Smooth muscle cell (in vitro differentiated cells): ENCODE measurements around the gene PRR22. TPM values are rescaled to one million over a fixed set of nuclear protein-coding genes. Genes with fewer than 3 reads are reported as not detected.

ENCODE experiments used
- DNase-seq: peaks from one replicate; lab custom pipeline; 2025; ENCODE audit not compliant: unreplicated experiment; lab: John Stamatoyannopoulos, UW
- H2AFZ ChIP-seq: fragments of 200-600 bp; sonication (generic); 2 replicates; pipeline ENCODE4 v1.6.0; 2016; ENCODE audit warnings: antibody characterized with exemption, low read depth, mild to moderate bottlenecking
- H3F3A ChIP-seq: fragments of 200-600 bp; sonication (generic); 2 replicates; pipeline ENCODE4 v1.6.0; 2017; ENCODE audit warnings: antibody characterized with exemption, low read depth
- H3K27ac ChIP-seq: fragments of 200-600 bp; sonication (generic); 2 replicates; pipeline ENCODE4 v1.5.1; 2016; ENCODE audit warnings: low read depth, mild to moderate bottlenecking
- H3K27me3 ChIP-seq: fragments of 200-600 bp; sonication (generic); 2 replicates; pipeline ENCODE4 v1.6.1; 2016; ENCODE audit warnings: low read depth, mild to moderate bottlenecking
- H3K36me3 ChIP-seq: fragments of 200-600 bp; sonication (generic); 2 replicates; pipeline ENCODE4 v1.5.1; 2016; ENCODE audit warnings: low read depth
- H3K4me1 ChIP-seq: fragments of 200-600 bp; sonication (generic); 2 replicates; pipeline ENCODE4 v1.5.1; 2016; ENCODE audit warnings: low read depth
- H3K4me2 ChIP-seq: fragments of 200-600 bp; sonication (generic); 2 replicates; pipeline ENCODE4 v1.6.0; 2016; ENCODE audit warnings: mild to moderate bottlenecking
- H3K4me3 ChIP-seq: fragments of 200-600 bp; sonication (generic); 2 replicates; pipeline ENCODE4 v1.5.1; 2016; ENCODE audit warnings: mild to moderate bottlenecking
- H3K79me2 ChIP-seq: fragments of 200-600 bp; sonication (generic); 2 replicates; pipeline ENCODE4 v1.6.0; 2016; ENCODE audit warnings: low read depth, mild to moderate bottlenecking
- H3K9ac ChIP-seq: fragments of 200-600 bp; sonication (generic); 2 replicates; pipeline ENCODE4 v1.6.0; 2016; ENCODE audit warnings: low read depth
- H3K9me3 ChIP-seq: fragments of 200-600 bp; sonication (generic); replicated peaks from 2 replicates; pipeline ENCODE4 v1.5.1; 2016; ENCODE audit warnings: low read depth
- H4K20me1 ChIP-seq: fragments of 200-600 bp; sonication (generic); 2 replicates; pipeline ENCODE4 v1.6.0; 2016; ENCODE audit warnings: low read depth
- WGBS: methylation state at CpG from one replicate; pipeline ENCODE4 v1.1.7; 2016; ENCODE audit warnings: low lambda C conversion rate; 5-methylcytosine and 5-hydroxymethylcytosine counted together
- polyA plus RNA-seq: library from polyadenylated mRNA; unstranded; fragments of >200 nt; fragmentation: Nextera tagmentation; extraction: Ambion mirVana; gene quantifications from 2 replicates; pipeline ENCODE4 v1.2.1, GENCODE V29; 2016
- total RNA-seq: library from RNA; depleted of rRNA; stranded (reverse); fragments of >200 nt; gene quantifications from 2 replicates; pipeline ENCODE4 v1.2.3, GENCODE V29; 2014
- TF ChIP-seq, protein P1 (sequence below): fragments of 200-600 bp; sonication (generic); IDR thresholded peaks from 2 replicates; pipeline ENCODE4 v1.5.1; 2017; ENCODE audit warnings: borderline replicate concordance, mild to moderate bottlenecking, antibody characterized with exemption; ENCODE audit not compliant: insufficient read depth, poor library complexity, severe bottlenecking

Gene PRR22
- total and polyA plus RNA-seq, 2 experiments from 2014 or later, result 0.65 to 1.5 TPM

DNA sequence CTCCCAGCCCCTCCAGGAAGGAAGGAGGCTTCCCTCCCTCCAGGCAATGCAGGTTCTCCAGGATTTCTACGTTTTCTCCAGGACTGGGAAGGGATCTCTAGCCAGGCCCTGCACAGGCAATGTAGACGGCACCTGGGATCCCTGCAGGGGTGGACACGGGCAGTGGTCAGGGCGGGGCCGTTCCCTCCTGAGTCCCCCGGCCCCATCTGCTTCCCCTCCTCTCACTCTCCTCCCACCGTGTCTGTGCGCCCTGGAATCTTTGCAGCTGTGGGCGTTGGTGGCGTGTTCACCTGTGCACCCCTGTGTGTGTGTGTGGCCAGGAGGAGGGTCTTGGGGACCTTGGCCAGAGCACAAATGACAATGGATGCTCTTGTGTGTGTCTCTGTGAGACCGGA lies 30.3 kb upstream of the PRR22 start:
- H3K4me2 ChIP-seq, result no peak overlapping the region
- H3K9ac ChIP-seq, result no peak overlapping the region
- H3K27me3 ChIP-seq, result no peaks in the 10 kb centered on the region
- no peak overlapping the region for H3K27ac ChIP-seq
- H3K9me3 ChIP-seq, result no peaks in the 10 kb centered on the region
- 85% methylated on average over 11 of the region's 11 CpGs for WGBS
- H3K4me1 ChIP-seq, result no peaks in the 10 kb centered on the region
- H3K79me2 ChIP-seq, result no peaks in the 10 kb centered on the region
- TF ChIP-seq, protein P1, sequence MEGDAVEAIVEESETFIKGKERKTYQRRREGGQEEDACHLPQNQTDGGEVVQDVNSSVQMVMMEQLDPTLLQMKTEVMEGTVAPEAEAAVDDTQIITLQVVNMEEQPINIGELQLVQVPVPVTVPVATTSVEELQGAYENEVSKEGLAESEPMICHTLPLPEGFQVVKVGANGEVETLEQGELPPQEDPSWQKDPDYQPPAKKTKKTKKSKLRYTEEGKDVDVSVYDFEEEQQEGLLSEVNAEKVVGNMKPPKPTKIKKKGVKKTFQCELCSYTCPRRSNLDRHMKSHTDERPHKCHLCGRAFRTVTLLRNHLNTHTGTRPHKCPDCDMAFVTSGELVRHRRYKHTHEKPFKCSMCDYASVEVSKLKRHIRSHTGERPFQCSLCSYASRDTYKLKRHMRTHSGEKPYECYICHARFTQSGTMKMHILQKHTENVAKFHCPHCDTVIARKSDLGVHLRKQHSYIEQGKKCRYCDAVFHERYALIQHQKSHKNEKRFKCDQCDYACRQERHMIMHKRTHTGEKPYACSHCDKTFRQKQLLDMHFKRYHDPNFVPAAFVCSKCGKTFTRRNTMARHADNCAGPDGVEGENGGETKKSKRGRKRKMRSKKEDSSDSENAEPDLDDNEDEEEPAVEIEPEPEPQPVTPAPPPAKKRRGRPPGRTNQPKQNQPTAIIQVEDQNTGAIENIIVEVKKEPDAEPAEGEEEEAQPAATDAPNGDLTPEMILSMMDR, result no peak
- no peaks in the 10 kb centered on the region for H4K20me1 ChIP-seq
- H3K4me3 ChIP-seq, result no peak overlapping the region
- no peaks in the 10 kb centered on the region for H3K36me3 ChIP-seq
- no peaks in the 10 kb centered on the region for H3F3A ChIP-seq
- no peak overlapping the region for H2AFZ ChIP-seq
- no peak for DNase-seq

DNA sequence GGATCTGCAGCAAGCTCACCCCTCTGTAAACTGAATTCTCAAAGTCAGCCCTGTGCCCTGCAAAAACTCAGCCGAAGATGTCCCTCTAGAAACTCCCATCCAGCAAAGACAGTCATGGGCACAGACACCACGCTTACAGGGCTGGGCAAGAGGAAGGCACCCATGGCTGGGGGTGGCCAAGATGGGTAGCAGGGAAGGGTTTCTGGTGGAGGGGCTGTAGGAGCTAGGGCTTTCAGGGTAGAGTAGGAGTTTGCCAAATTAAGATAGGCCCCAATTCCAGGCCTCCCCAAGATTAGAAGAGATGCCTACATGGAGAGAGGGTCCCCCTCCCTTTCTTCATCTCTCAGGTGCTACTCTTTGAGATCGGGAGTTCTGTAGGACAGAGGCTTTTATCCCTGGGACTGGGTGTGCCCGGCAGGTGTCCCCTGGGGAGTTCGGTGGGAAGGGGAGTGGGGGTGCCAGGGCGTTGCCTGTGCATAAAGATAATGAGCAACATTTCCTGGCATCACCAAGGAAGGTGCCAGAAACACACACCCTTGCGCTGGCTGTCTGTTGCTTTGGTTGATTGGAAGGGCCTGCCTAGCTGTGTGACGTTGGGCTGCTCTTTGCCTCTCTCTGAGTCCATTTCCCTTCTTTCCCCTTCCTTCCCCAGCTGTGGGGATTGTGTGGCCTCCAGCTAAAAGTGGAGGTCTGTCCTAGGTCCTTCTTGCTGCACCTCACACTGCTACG lies 29.7 kb upstream of the PRR22 start:
- H3K4me2 ChIP-seq, result no peak overlapping the region
- no peaks in the 10 kb centered on the region for H4K20me1 ChIP-seq
- H3K79me2 ChIP-seq, result no peaks in the 10 kb centered on the region
- H3K27ac ChIP-seq, result no peak overlapping the region
- H3K9me3 ChIP-seq, result no peaks in the 10 kb centered on the region
- H3K4me3 ChIP-seq, result no peak overlapping the region
- no peaks in the 10 kb centered on the region for H3K36me3 ChIP-seq
- TF ChIP-seq, protein P1, result no peak
- DNase-seq, result no peak
- no peaks in the 10 kb centered on the region for H3F3A ChIP-seq
- no peak overlapping the region for H3K9ac ChIP-seq
- no peaks in the 10 kb centered on the region for H3K4me1 ChIP-seq
- H2AFZ ChIP-seq, result no peak overlapping the region
- no peaks in the 10 kb centered on the region for H3K27me3 ChIP-seq
- WGBS, result 84% methylated on average over 9 of the region's 9 CpGs

DNA sequence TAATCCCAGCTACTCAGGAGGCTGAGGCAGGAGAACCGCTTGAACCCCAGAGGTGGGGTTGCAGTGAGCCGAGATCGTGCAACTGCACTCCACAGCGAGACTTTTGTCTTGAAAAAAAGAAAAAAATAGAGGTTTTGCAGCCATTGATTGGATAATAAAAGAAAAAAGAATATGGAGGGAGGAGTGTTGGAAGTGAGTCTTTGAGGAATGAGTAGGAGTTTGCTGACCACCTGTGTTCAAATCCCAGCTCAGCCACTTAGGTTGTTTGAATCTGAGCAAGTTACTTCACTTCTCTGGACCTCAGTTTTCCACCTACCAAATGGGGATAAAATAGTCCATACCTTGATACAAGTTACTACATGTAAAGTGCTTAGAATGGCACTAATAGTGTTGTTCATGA lies 26.6 kb upstream of the PRR22 start:
- H3K4me3 ChIP-seq, result no peak overlapping the region
- no peaks in the 10 kb centered on the region for H3K27me3 ChIP-seq
- H4K20me1 ChIP-seq, result no peaks in the 10 kb centered on the region
- no peak overlapping the region for H2AFZ ChIP-seq
- no peak overlapping the region for H3K9ac ChIP-seq
- TF ChIP-seq, protein P1, result no peak
- WGBS, result 94% methylated on average over 4 of the region's 4 CpGs
- no peaks in the 10 kb centered on the region for H3F3A ChIP-seq
- no peaks in the 10 kb centered on the region for H3K4me1 ChIP-seq
- no peaks in the 10 kb centered on the region for H3K9me3 ChIP-seq
- no peak for DNase-seq
- no peak overlapping the region for H3K4me2 ChIP-seq
- H3K27ac ChIP-seq, result no peak overlapping the region
- no peaks in the 10 kb centered on the region for H3K79me2 ChIP-seq
- no peaks in the 10 kb centered on the region for H3K36me3 ChIP-seq

DNA sequence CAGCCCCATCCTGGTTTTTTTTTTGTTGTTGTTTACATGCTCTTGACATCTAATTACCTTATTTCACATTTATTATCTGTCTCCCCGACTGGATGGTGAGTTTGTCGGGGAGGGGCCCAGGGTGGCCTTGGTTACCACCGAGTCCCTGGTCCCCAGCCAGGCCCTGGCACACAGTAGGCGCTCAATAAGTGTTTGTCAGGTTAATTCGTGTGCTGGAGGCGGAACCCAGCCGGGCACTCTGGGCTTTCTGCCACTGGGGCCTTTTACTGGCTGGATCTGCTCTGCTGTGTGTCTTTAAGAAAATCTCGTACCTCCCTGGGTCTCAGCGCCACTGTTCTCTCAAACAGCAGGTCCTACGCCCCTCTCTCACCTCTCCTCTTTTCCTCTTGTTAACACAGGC lies 24.9 kb upstream of the PRR22 start:
- Histone ChIP-seq H3K4me2 (no peak overlapping the region), H3K4me1 (no peaks in the 10 kb centered on the region), H3K27ac (no peak overlapping the region), H2AFZ (no peak overlapping the region), H4K20me1 (no peaks in the 10 kb centered on the region), H3K27me3 (peaks cover 6% of the 10 kb centered on the region), H3K79me2 (no peaks in the 10 kb centered on the region), H3K9me3 (no peaks in the 10 kb centered on the region), H3K9ac (no peak overlapping the region), H3K36me3 (no peaks in the 10 kb centered on the region), H3K4me3 (no peak overlapping the region), H3F3A (peaks cover 2% of the 10 kb centered on the region)
- 93% methylated on average over 10 of the region's 10 CpGs for WGBS
- no peak for DNase-seq
- TF ChIP-seq, protein P1, result no peak
